Right atrium auricular region (tissue), 2 donors: ENCODE measurements around the gene PSAT1. TPM values are rescaled to one million over a fixed set of nuclear protein-coding genes. Genes with fewer than 3 reads are reported as not detected.

ENCODE experiments used
- DNase-seq: peaks from one replicate; pipeline ENCODE4 v3.0.0-alpha.2; 2019; ENCODE audit warnings: low spot score
- H3K27ac ChIP-seq, 2 donors: fragments of 200-600 bp; sonication (generic); 1 replicate in 1 of 2; 2 replicates in 1 of 2; pipeline ENCODE4 v1.5.1; 2016 to 2019
- H3K27me3 ChIP-seq, 2 donors: fragments of 200-600 bp; sonication (generic); one replicate each; pipeline versions ENCODE4 v1.5.1 to v1.6.0; 2017 to 2019
- H3K36me3 ChIP-seq: fragments of 200-600 bp; sonication (generic); one replicate; pipeline ENCODE4 v1.5.1; 2016
- H3K4me1 ChIP-seq, 2 donors: fragments of 200-600 bp; sonication (generic); one replicate each; pipeline versions ENCODE4 v1.5.1 to v1.6.0; 2017 to 2019
- H3K4me3 ChIP-seq, 2 donors: fragments of 200-600 bp; sonication (generic); 1 replicate in 1 of 2; 2 replicates in 1 of 2; pipeline ENCODE4 v1.5.1; 2017 to 2019; ENCODE audit warnings: mild to moderate bottlenecking in 1 of 2, moderate library complexity in 1 of 2
- H3K9me3 ChIP-seq, 2 donors: fragments of 200-600 bp; sonication (generic); one replicate each; pipeline ENCODE4 v1.5.1; 2019
- CTCF ChIP-seq, 2 donors: fragments of 200-600 bp; sonication (generic); IDR thresholded peaks; one replicate each; pipeline ENCODE4 v1.5.1; 2019; ENCODE audit warnings: antibody characterized with exemption in 2 of 2
- total RNA-seq, 2 donors: library from RNA; depleted of rRNA; stranded (reverse); fragments of >200 nt; gene quantifications; one replicate each; pipeline ENCODE4 v1.1.0, GENCODE V29; 2016

PSAT1 gene
- total RNA-seq, 2 donors from 2014 or later, result 0.31 to 0.78 TPM

GRCh38 chr9:78314550-78314949 lies 17.6 kb downstream of the PSAT1 start:
- H3K9me3 ChIP-seq, result no peaks in the 10 kb centered on the region
- no peak overlapping the region for H3K27ac ChIP-seq
- no peak for DNase-seq
- H3K4me3 ChIP-seq, result no peak overlapping the region
- TF ChIP-seq CTCF (IDR thresholded peaks at IDR 0.05), result no peak
- H3K4me1 ChIP-seq, result no peaks in the 10 kb centered on the region
- no peaks in the 10 kb centered on the region for H3K27me3 ChIP-seq
- H3K36me3 ChIP-seq, result no peaks in the 10 kb centered on the region

- no peak for TF ChIP-seq CTCF (IDR thresholded peaks at IDR 0.05)
- Histone ChIP-seq H3K4me1 (no peaks in the 10 kb centered on the region), H3K9me3 (no peaks in the 10 kb centered on the region), H3K36me3 (no peaks in the 10 kb centered on the region), H3K27me3 (no peaks in the 10 kb centered on the region), H3K27ac (no peak overlapping the region), H3K4me3 (no peak overlapping the region)
- no peak for DNase-seq
These were observed 18.3 kb downstream of the PSAT1 start for GRCh38 chr9:78314953-78315870.

- no peak for TF ChIP-seq CTCF (IDR thresholded peaks at IDR 0.05)
- DNase-seq, result peak; percentile 38
- no peaks in the 10 kb centered on the region for H3K9me3 ChIP-seq
- no peak overlapping the region for H3K27ac ChIP-seq
- no peaks in the 10 kb centered on the region for H3K4me1 ChIP-seq
- H3K4me3 ChIP-seq, result no peak overlapping the region
- no peaks in the 10 kb centered on the region for H3K27me3 ChIP-seq
- H3K36me3 ChIP-seq, result no peaks in the 10 kb centered on the region
These were observed 19.4 kb downstream of the PSAT1 start for GRCh38 chr9:78316166-78316892.

- no peak overlapping the region for H3K27ac ChIP-seq
- no peak for TF ChIP-seq CTCF (IDR thresholded peaks at IDR 0.05)
- DNase-seq, result no peak
These were observed 22.5 kb downstream of the PSAT1 start for GRCh38 chr9:78319197-78320029.

GRCh38 chr9:78320030-78320693 lies 23.2 kb downstream of the PSAT1 start:
- Histone ChIP-seq H3K36me3 (no peaks in the 10 kb centered on the region), H3K9me3 (no peaks in the 10 kb centered on the region), H3K27ac (no peak overlapping the region), H3K27me3 (no peaks in the 10 kb centered on the region), H3K4me3 (no peak overlapping the region), H3K4me1 (no peaks in the 10 kb centered on the region)
- no peak for DNase-seq
- TF ChIP-seq CTCF (IDR thresholded peaks at IDR 0.05), result no peak

More at GRCh38 chr9:78319197-78320029, 22.5 kb downstream of the PSAT1 start:
- Histone ChIP-seq H3K27me3 (no peaks in the 10 kb centered on the region), H3K4me1 (no peaks in the 10 kb centered on the region), H3K36me3 (no peaks in the 10 kb centered on the region), H3K4me3 (no peak overlapping the region), H3K9me3 (no peaks in the 10 kb centered on the region)
